Osteocyte (in vitro differentiated cells): ENCODE results near the gene SLC6A11. TPM values are rescaled to one million over a fixed set of nuclear protein-coding genes. Genes with fewer than 3 reads are reported as not detected.

Source experiments
- DNase-seq: peaks from one replicate; pipeline ENCODE4 v3.0.0; 2021; ENCODE audit warnings: mixed read lengths; ENCODE audit not compliant: unreplicated experiment; ENCODE audit errors: extremely low spot score
- H3K27ac Mint-ChIP-seq: one replicate; pipeline ENCODE4 v1.8.0; 2021; ENCODE audit warnings: mild to moderate bottlenecking, mixed read lengths; ENCODE audit not compliant: unreplicated experiment
- H3K27me3 Mint-ChIP-seq: one replicate; pipeline ENCODE4 v1.8.0; 2021; ENCODE audit warnings: mixed read lengths; ENCODE audit not compliant: unreplicated experiment
- H3K36me3 Mint-ChIP-seq: one replicate; pipeline ENCODE4 v1.8.0; 2021; ENCODE audit warnings: mixed read lengths; ENCODE audit not compliant: unreplicated experiment
- H3K4me1 Mint-ChIP-seq: one replicate; pipeline ENCODE4 v1.8.0; 2021; ENCODE audit warnings: mixed read lengths; ENCODE audit not compliant: unreplicated experiment
- H3K4me3 Mint-ChIP-seq: one replicate; pipeline ENCODE4 v1.8.0; 2021; ENCODE audit warnings: mild to moderate bottlenecking, moderate library complexity, mixed read lengths; ENCODE audit not compliant: unreplicated experiment
- H3K9me3 Mint-ChIP-seq: one replicate; pipeline ENCODE4 v1.8.0; 2021; ENCODE audit warnings: mixed read lengths; ENCODE audit not compliant: unreplicated experiment
- CTCF ChIP-seq: fragments of 200-600 bp; sonication (generic); IDR thresholded peaks from 2 replicates; pipeline ENCODE4 v1.5.0; 2021; ENCODE audit warnings: antibody characterized with exemption, mild to moderate bottlenecking, moderate library complexity
- total RNA-seq: library from RNA; stranded (reverse); gene quantifications from 2 replicates; pipeline ENCODE4 v1.2.1, GENCODE V29; 2021

SLC6A11 gene
- total RNA-seq, 1 donor from 2014 or later, result not detected

- H3K27me3 Mint-ChIP-seq, result peaks cover 26% of the 10 kb centered on the region
- DNase-seq, result peak; percentile 40
Observed at GRCh38 chr3:10771486-10772270, 44.4 kb upstream of the SLC6A11 start.

DNA sequence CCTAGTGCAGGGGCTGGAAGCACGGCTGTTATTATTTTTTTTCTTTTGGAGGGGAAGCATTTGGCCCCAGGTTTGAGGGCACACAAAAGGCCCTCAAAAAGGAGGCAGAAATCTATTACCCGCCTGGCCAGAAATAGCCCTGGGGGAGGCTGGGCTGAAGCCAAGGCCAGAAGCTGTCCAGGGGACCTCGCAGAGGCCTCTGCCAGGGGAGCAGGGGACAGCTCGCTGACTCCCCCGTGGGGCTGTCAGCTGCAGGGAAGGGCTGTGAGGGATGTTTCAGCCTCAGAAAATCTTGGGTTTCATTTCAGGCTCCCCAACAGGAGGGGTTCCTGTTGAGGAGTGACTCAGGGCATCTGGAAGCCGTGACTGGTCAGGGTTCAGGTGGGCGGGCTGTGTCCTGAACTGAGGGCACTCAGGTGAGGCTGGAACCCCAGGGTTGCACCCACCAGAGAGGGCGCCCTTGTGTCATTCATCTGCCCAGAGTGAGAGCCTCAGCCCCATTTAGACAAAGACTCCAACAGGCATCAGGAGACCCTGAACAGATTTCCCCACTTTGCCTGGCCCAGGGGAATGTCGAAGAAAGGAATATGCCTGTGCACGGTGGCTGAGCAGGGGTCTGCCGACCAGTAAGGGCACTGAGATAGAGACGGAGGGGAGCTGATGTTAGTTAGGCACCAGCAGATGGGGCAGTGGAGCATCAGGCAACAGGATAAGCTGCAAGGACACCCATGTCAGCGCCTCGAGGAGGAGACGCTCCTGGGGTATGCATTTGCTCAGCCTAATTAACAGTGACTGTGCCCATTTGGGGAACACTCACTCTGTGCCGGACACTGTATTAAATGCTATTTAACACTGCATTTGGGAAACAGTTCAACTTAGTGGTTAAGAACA lies 43.5 kb upstream of the SLC6A11 start:
- peak; percentile 13 for TF ChIP-seq CTCF
- no peak overlapping the region for H3K4me3 Mint-ChIP-seq
- DNase-seq, result peak; percentile 81

More at GRCh38 chr3:10771486-10772270, 44.4 kb upstream of the SLC6A11 start:
- TF ChIP-seq CTCF, result no peak
- H3K36me3 Mint-ChIP-seq, result no peaks in the 10 kb centered on the region
- H3K4me3 Mint-ChIP-seq, result no peak overlapping the region
- no peaks in the 10 kb centered on the region for H3K9me3 Mint-ChIP-seq
- H3K27ac Mint-ChIP-seq, result no peak overlapping the region
- no peaks in the 10 kb centered on the region for H3K4me1 Mint-ChIP-seq

GRCh38 chr3:10774129-10774670 lies 41.8 kb upstream of the SLC6A11 start:
- Mint-ChIP-seq H3K27me3 (peaks cover 27% of the 10 kb centered on the region), H3K27ac (no peak overlapping the region), H3K9me3 (no peaks in the 10 kb centered on the region), H3K4me1 (no peaks in the 10 kb centered on the region), H3K36me3 (no peaks in the 10 kb centered on the region), H3K4me3 (no peak overlapping the region)
- no peak for TF ChIP-seq CTCF
- peak; percentile 66 for DNase-seq

More for the DNA sequence above, 43.5 kb upstream of the SLC6A11 start:
- no peak overlapping the region for H3K27ac Mint-ChIP-seq
- no peaks in the 10 kb centered on the region for H3K36me3 Mint-ChIP-seq
- H3K27me3 Mint-ChIP-seq, result peaks cover 24% of the 10 kb centered on the region
- H3K4me1 Mint-ChIP-seq, result no peaks in the 10 kb centered on the region
- no peaks in the 10 kb centered on the region for H3K9me3 Mint-ChIP-seq

DNA sequence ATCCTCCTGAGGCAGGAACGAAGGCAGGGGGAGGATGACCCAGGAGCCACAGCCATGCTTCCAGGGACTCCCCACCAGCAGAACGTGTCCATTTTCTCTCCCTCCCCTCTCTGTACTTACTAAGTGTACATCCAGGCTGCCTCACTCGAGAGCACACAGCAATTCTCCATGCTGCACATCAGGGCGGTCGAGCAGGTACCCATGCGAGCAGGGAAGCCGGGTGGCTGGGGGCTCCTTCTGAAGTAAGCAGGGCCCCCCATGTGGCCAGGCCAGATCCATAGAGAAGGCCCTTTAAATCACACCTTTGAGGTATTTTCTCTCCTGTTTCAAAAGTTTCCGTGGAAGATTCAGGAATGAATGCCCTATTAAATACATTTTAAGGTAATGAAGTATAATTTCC lies 41.2 kb upstream of the SLC6A11 start:
- Mint-ChIP-seq H3K27ac (no peak overlapping the region), H3K36me3 (no peaks in the 10 kb centered on the region), H3K4me3 (no peak overlapping the region), H3K27me3 (peaks cover 24% of the 10 kb centered on the region), H3K9me3 (no peaks in the 10 kb centered on the region), H3K4me1 (no peaks in the 10 kb centered on the region)
- TF ChIP-seq CTCF, result no peak
- peak; percentile 72 for DNase-seq
